CD14-positive monocyte (primary cell): ENCODE data around the gene PXDN. TPM values are rescaled to one million over a fixed set of nuclear protein-coding genes. Genes with fewer than 3 reads are reported as not detected.
A peak's percentile ranks its signal among the peaks of the same experiment; 100 is the strongest.

Experiments
- DNase-seq, 3 donors: peaks; one replicate each; pipeline ENCODE4 v3.0.0-alpha.2; 2011 to 2022
- H2AFZ ChIP-seq: 2 replicates; pipeline ENCODE4 v1.6.0; 2012; ENCODE audit warnings: mild to moderate bottlenecking, low read depth, low read length, inconsistent platforms; ENCODE audit not compliant: insufficient read depth, poor library complexity, severe bottlenecking
- H3K27ac ChIP-seq, 2 donors: 1 replicate in 1 of 2; 2 replicates in 1 of 2; pipeline ENCODE4 v1.5.1; 2012 to 2013; ENCODE audit warnings: low read length in 2 of 2, control low read depth in 1 of 2, inconsistent platforms in 1 of 2, low read depth in 1 of 2, mild to moderate bottlenecking in 1 of 2
- H3K27me3 ChIP-seq, 2 donors: one replicate each; pipeline versions ENCODE4 v1.6.0 to v1.6.1; 2011 to 2013; ENCODE audit warnings: low read length in 2 of 2; ENCODE audit not compliant: control insufficient read depth in 2 of 2, insufficient read depth in 2 of 2
- H3K36me3 ChIP-seq, 2 donors: replicated peaks in 1 of 2; 1 replicate in 1 of 2; 2 replicates in 1 of 2; pipeline versions ENCODE4 v1.5.1 to v1.6.1; 2012 to 2013; ENCODE audit warnings: low read length in 2 of 2, control low read depth in 1 of 2, inconsistent platforms in 1 of 2, mild to moderate bottlenecking in 1 of 2; ENCODE audit not compliant: insufficient read depth in 2 of 2, control insufficient read depth in 1 of 2
- H3K4me1 ChIP-seq, 2 donors: 1 replicate in 1 of 2; 2 replicates in 1 of 2; pipeline versions ENCODE4 v1.5.1 to v1.6.1; 2012 to 2013; ENCODE audit warnings: low read length in 2 of 2, control low read depth in 1 of 2, inconsistent platforms in 1 of 2, mild to moderate bottlenecking in 1 of 2, moderate library complexity in 1 of 2; ENCODE audit not compliant: insufficient read depth in 2 of 2, control insufficient read depth in 1 of 2
- H3K4me2 ChIP-seq: replicated peaks from 2 replicates; pipeline ENCODE3; 2012; ENCODE audit warnings: low read length, moderate library complexity, mild to moderate bottlenecking; ENCODE audit not compliant: poor library complexity, severe bottlenecking; ENCODE audit errors: extremely low read depth
- H3K4me3 ChIP-seq, 3 experiments: fragments of 200-600 bp in 1 of 3; sonication (generic) in 1 of 3; replicated peaks in 1 of 3; 1 replicate in 2 of 3; 2 replicates in 1 of 3; pipeline ENCODE4 v1.5.1; 2011 to 2013; ENCODE audit warnings: low read length in 3 of 3, mild to moderate bottlenecking in 3 of 3, control low read depth in 2 of 3, low read depth in 2 of 3, inconsistent platforms in 1 of 3, moderate library complexity in 1 of 3
- H3K79me2 ChIP-seq: 2 replicates; pipeline ENCODE4 v1.6.0; 2012; ENCODE audit warnings: mild to moderate bottlenecking, control low read depth, inconsistent platforms, low read length, moderate library complexity; ENCODE audit not compliant: insufficient read depth
- H3K9ac ChIP-seq: 2 replicates; pipeline ENCODE4 v1.6.0; 2017; ENCODE audit warnings: low read length, mild to moderate bottlenecking; ENCODE audit not compliant: insufficient read depth, poor library complexity, severe bottlenecking
- H3K9me3 ChIP-seq, 2 donors: replicated peaks in 1 of 2; 1 replicate in 1 of 2; 2 replicates in 1 of 2; pipeline versions ENCODE4 v1.5.1 to v1.6.1; 2012 to 2013; ENCODE audit warnings: low read length in 2 of 2, control low read depth in 1 of 2; ENCODE audit not compliant: control insufficient read depth in 1 of 2, insufficient read depth in 1 of 2
- H4K20me1 ChIP-seq: 2 replicates; pipeline ENCODE4 v1.6.0; 2012; ENCODE audit warnings: mild to moderate bottlenecking, low read length, control low read depth, moderate library complexity; ENCODE audit not compliant: insufficient read depth
- H3K27ac Mint-ChIP-seq, 7 donors: one replicate each; pipeline ENCODE4 v1.8.0; 2020; ENCODE audit warnings: mild to moderate bottlenecking in 7 of 7, mixed read lengths in 7 of 7, moderate library complexity in 6 of 7, inconsistent platforms in 2 of 7
- H3K27me3 Mint-ChIP-seq, 3 donors: one replicate each; pipeline ENCODE4 v1.8.0; 2021 to 2022; ENCODE audit warnings: low read depth in 3 of 3, mild to moderate bottlenecking in 3 of 3, mixed read lengths in 3 of 3, moderate library complexity in 3 of 3, inconsistent platforms in 1 of 3
- H3K36me3 Mint-ChIP-seq, 2 donors: one replicate each; pipeline ENCODE4 v1.8.0; 2020; ENCODE audit warnings: mixed read lengths in 2 of 2, inconsistent platforms in 1 of 2, mild to moderate bottlenecking in 1 of 2
- H3K4me1 Mint-ChIP-seq: one replicate; pipeline ENCODE4 v1.8.0; 2020; ENCODE audit warnings: mild to moderate bottlenecking, mixed read lengths
- H3K4me3 Mint-ChIP-seq, 2 donors: one replicate each; pipeline ENCODE4 v1.8.0; 2020; ENCODE audit warnings: mild to moderate bottlenecking in 2 of 2, mixed read lengths in 2 of 2, moderate library complexity in 1 of 2
- H3K9me3 Mint-ChIP-seq, 7 donors: one replicate each; pipeline ENCODE4 v1.8.0; 2020 to 2022; ENCODE audit warnings: mixed read lengths in 7 of 7, mild to moderate bottlenecking in 6 of 7, moderate library complexity in 6 of 7, inconsistent platforms in 2 of 7
- CTCF ChIP-seq: fragments of 200-600 bp; IDR thresholded peaks from one replicate; pipeline ENCODE4 v1.8.0; 2022; ENCODE audit warnings: antibody characterized with exemption, mild to moderate bottlenecking
- WGBS: methylation state at CpG from one replicate; pipeline ENCODE4 v1.1.5; 2013; ENCODE audit warnings: missing lambda C conversion rate; ENCODE audit not compliant: insufficient coverage; 5-methylcytosine and 5-hydroxymethylcytosine counted together
- intact Hi-C, 2 donors: fragments of 100-400 bp; cut with micrococcal nuclease; formaldehyde crosslinking; loops; one replicate each; pipeline versions ENCODE4 v1.15.0 to v1.15.1; 2023
- polyA plus RNA-seq, 3 donors: library from polyadenylated mRNA; depleted of rRNA in 1 of 3; unstranded in 2 of 3; stranded (reverse) in 1 of 3; fragments of 300-500 nt in 2 of 3; fragments of >200 nt in 1 of 3; fragmentation: Illumina TruSeq in 2 of 3; gene quantifications; 1 replicate in 2 of 3; 2 replicates in 1 of 3; pipeline ENCODE4 v1.2.3, GENCODE V29; 2012 to 2021

Gene PXDN
- polyA plus RNA-seq, 3 donors, result not detected

GRCh38 chr2:1784986-1785617, 40.8 kb upstream of the PXDN start:
- H3K9me3 Mint-ChIP-seq, result peaks cover 0 to 3% (median 2%) of the 10 kb centered on the region in 7 donors
- no peaks in the 10 kb centered on the region for H3K36me3 Mint-ChIP-seq
- H4K20me1 ChIP-seq, result no peaks in the 10 kb centered on the region
- H2AFZ ChIP-seq, result no peak overlapping the region
- intact Hi-C loops, result no loop called here
- no peaks in the 10 kb centered on the region for H3K36me3 ChIP-seq
- H3K9me3 ChIP-seq, result no peaks in the 10 kb centered on the region
- no peaks in the 10 kb centered on the region for H3K79me2 ChIP-seq
- no peak overlapping the region for H3K27ac Mint-ChIP-seq
- DNase-seq, result no peak
- H3K4me1 ChIP-seq, result no peaks in the 10 kb centered on the region
- H3K9ac ChIP-seq, result no peak overlapping the region
- no peak overlapping the region for H3K4me3 ChIP-seq
- H3K4me2 ChIP-seq, result no peak overlapping the region
- H3K4me1 Mint-ChIP-seq, result no peaks in the 10 kb centered on the region
- H3K27me3 ChIP-seq, result no peaks in the 10 kb centered on the region
- H3K27ac ChIP-seq, result no peak overlapping the region
- no peak for TF ChIP-seq CTCF
- H3K27me3 Mint-ChIP-seq, result peaks cover 2 to 15% (median 7%) of the 10 kb centered on the region in 3 donors
- 84% methylated on average over 17 of the region's 19 CpGs for WGBS
- H3K4me3 Mint-ChIP-seq, result no peak overlapping the region

- peaks cover 2 to 16% (median 7%) of the 10 kb centered on the region in 3 donors for H3K27me3 Mint-ChIP-seq
- no peak overlapping the region for H3K4me3 ChIP-seq
- no peak overlapping the region for H3K4me3 Mint-ChIP-seq
- H2AFZ ChIP-seq, result no peak overlapping the region
- no peaks in the 10 kb centered on the region for H3K9me3 ChIP-seq
- intact Hi-C loops, result no loop called here
- H3K36me3 Mint-ChIP-seq, result no peaks in the 10 kb centered on the region
- no peaks in the 10 kb centered on the region for H3K27me3 ChIP-seq
- no peak overlapping the region for H3K9ac ChIP-seq
- no peak for TF ChIP-seq CTCF
- no peaks in the 10 kb centered on the region for H3K79me2 ChIP-seq
- 69% methylated on average over 18 of the region's 21 CpGs for WGBS
- peak overlapping the region in 1 of 7 donors; percentile 21 for H3K27ac Mint-ChIP-seq
- no peaks in the 10 kb centered on the region for H3K36me3 ChIP-seq
- H3K27ac ChIP-seq, result no peak overlapping the region
- no peak for DNase-seq
- no peak overlapping the region for H3K4me2 ChIP-seq
- peaks cover 0 to 5% (median 2%) of the 10 kb centered on the region in 7 donors for H3K9me3 Mint-ChIP-seq
- H4K20me1 ChIP-seq, result no peaks in the 10 kb centered on the region
- H3K4me1 ChIP-seq, result no peaks in the 10 kb centered on the region
- H3K4me1 Mint-ChIP-seq, result no peaks in the 10 kb centered on the region
Observed at GRCh38 chr2:1784087-1784486, 39.8 kb upstream of the PXDN start.
